ENCODE results near the gene MPPED2. TPM values are rescaled to one million over a fixed set of nuclear protein-coding genes. Genes with fewer than 3 reads are reported as not detected.

Gene MPPED2
- total RNA-seq, 2 experiments from 2014 or later: not detected

GRCh38 chr11:30380846-30381245 is 205.3 kb downstream of the MPPED2 start:
- POLR2A ChIA-PET: no interaction called here

DNA sequence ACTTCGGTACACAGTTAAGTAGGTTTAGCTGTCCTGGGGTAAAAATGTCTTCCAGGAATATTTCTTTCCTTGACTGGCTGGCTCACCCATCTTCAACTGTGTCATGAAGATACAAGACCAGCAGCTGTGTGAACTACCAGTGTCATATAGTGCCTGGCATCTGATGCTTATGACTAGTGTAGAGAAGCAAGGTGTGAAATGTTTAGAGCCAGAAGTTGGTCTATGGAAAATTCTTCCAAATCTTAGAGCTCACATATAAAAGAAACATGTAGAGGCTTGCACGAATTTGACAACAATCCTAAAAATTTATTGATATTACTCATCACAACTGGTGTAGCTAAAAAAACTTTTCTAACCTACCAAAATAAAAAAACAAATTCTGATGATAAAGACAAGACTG is 208.8 kb downstream of the MPPED2 start:
- CTCF ChIA-PET: no interaction called here
- POLR2A ChIA-PET: no interaction called here

More at GRCh38 chr11:30380846-30381245, 205.3 kb downstream of the MPPED2 start:
- CTCF ChIA-PET: no interaction called here

- CTCF ChIA-PET: no interaction called here
- POLR2A ChIA-PET: no interaction called here
Observed at GRCh38 chr11:30370164-30370563, 216.0 kb downstream of the MPPED2 start.

- POLR2A ChIA-PET: no interaction called here
- CTCF ChIA-PET: no interaction called here
Observed at GRCh38 chr11:30368394-30368793, 217.8 kb downstream of the MPPED2 start.

DNA sequence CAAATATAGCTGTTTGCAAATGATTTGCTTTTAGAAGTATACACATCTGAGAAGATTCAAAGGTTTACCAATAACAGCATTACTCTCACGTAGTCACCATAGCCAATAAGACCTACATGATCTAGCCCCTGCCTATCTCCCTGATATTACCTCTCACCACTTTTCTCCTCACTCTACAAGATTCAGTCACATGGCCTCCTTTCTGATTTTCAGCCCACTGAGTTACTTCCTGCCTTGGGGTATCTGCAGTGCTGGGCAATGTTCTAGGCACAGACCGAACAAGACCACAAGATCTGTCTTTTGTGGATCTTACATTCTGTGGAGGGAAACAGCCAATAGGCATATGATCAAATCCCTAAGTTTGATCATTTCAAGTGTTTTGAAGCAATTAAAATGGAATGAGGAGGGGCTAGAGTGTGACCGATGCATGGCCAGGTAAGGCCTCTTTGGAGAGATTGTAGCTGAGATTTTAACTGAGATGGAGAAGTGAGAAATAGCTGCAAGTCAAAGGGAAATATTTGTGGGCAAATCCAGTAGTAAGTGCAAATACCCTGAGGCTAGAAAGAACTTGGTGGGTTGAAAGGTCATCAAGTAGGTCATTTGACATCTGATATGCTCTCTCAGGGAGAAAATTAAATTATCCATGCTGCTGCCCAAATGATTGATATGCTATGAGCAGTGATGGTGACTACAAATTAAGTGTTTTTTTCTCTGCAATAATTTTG is 220.2 kb downstream of the MPPED2 start:
- ChIA-PET CTCF (no interaction called here), POLR2A (no interaction called here)

GRCh38 chr11:30364837-30365482 is 221.2 kb downstream of the MPPED2 start:
- ChIA-PET CTCF (no interaction called here), POLR2A (no interaction called here)

GRCh38 chr11:30364139-30364836 is 221.9 kb downstream of the MPPED2 start:
- ChIA-PET POLR2A (no interaction called here), CTCF (no interaction called here)

DNA sequence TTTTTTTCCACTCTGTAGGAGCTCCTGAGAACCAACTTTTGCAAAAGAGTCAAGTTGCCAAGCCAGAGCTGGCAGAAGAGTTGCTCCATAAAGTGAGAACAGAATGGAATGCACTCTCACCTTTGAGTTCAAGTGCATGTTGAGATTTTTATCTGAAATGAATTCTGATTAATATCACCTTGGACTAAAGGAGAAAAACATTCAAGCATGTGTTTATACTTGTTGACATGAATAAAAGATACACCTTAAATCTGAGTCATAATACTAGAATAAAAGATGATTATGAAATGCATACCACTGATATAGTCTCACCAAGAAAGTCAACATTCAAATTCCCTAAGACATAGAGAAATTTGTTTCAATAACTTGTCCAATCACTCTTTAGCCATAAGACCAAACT is 225.4 kb downstream of the MPPED2 start:
- CTCF ChIA-PET: interaction anchor here (0.8 kb wide), 1 partner anchor 203 kb away, joined by 3 read pairs; no protein-coding TSS in a partner anchor

More for the DNA sequence above, 225.4 kb downstream of the MPPED2 start:
- POLR2A ChIA-PET: no interaction called here
